ENCODE results near the gene PAEP.
"Not testable (repeated sequence)": the region's sequence is repeated elsewhere in the genome, so short reads cannot be mapped to it uniquely, and the experiment has no call there.

PAEP gene

DNA sequence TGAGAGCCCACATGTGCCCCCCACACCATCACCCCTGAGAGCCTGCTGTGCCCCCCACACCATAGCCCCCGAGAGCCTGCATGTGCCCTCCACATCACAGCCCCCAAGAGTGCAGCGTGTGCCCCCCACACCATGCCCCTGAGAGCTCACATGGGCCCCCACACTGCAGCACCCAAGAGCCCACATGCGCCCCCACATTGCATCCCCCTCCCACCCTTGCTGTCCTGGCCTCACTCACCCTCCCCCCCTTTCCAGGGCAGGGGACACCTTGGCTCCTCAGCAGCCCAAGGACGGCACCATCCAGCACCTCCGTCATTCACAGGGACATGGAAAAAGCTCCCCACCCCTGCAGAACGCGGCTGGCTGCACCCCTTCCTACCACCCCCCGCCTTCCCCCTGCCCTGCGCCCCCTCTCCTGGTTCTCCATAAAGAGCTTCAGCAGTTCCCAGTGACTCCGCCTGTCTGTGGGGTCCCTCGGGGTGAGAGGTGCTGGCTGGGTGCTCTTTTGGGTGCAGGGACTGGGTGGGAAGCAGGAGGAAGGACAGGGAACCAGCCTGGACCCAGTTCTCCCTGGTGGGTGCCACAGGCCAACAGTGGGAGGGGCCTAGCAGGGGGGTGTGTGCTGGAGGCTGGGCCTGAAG lies 35.3 kb upstream of the PAEP start:
- no peak for DNase-seq

DNA sequence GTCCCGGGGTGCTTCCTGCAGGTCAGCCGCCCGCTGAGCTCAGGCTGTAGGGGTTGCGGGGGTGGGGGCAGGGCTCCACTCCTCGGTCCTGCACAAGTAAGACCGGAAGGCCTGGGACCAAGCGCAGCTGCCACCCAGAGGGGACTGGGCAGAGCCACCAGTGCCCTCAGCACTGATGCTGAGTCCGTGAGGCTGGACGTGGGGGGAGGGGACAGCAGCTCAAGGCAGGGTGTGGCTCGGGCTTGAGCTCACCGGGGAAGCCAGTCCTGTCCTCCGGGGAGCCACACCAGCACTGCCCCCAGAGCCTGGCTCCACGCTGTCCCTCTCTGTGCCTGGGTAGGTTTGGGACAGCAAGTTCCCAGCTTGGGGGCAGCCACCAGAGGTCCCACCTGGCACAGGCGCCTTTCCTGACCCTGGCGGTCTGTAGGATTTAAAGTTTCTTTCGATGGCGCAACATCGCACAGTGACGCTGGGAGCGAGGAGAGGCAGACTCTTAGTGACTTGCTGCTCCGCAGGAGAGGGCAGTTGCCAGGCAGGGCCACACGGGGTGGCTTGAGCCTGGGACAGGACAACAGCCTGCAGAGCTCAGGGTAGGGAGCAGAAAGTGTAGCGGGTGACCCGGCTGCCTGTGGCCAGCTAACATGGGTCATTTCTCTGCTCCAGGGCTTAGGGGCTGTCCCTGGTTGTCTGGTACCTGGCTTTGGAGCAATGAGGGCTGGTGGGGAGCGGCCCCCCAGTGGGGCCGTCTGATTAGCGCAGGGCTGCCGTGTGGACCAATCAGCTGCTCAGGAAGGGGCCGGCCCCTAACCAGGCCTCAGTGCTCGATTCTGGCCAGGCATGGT lies 34.6 kb upstream of the PAEP start:
- DNase-seq = no peak

DNA sequence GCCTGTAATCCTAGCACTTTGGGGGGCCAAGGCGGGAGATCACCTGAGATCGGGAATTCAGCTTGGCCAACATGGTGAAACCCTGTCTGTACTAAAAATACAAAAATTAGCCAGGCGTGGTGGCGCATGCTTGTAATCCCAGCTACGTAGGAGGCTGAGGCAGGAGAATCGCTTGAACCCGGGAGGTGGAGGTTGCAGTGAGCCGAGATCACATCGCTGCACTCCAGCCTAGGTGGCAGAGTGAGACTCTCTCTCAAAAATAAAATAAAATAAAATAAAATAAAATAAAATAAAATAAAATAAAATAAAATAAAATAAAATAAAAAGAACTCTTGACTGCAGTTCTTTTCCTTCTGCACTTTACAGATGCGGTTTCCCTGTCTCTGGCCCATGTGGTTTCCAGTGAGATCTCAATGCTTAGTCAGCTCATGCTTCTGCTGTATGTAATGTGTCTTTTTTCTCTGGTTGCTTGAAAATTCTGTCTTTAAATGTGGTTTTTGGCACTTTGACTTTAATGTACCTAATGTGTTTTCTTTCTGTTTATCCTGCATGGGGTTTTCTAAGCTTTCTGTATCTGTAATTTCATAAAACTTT lies 32.6 kb upstream of the PAEP start:
- not testable (repeated sequence) for DNase-seq

- no peak for DNase-seq
Observed at GRCh38 chr9:135530146-135530545, 31.4 kb upstream of the PAEP start.

DNA sequence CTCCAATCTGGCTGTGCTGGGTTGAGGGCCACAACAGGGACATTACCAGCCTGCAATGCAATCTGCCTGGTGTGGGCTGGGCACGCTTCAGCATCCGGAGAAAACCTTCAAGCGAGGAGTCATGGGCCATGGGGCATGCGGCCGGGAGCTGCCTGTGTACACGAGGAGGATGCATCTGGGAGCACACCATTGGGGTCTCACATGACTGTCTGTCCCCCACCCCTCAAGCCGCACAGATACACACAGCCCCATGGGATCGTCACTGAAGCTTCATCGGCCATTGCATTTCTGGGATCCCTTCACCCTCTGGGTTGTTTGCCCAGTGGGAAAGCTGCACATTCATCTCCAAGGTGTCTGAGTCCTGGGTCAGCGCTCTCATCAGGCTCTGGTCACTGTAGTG lies 30.5 kb upstream of the PAEP start:
- DNase-seq = no peak

GRCh38 chr9:135533113-135533512 lies 28.4 kb upstream of the PAEP start:
- no peak for DNase-seq

- no peak for DNase-seq
Observed at GRCh38 chr9:135533674-135534073, 27.9 kb upstream of the PAEP start.

- not testable (repeated sequence) for DNase-seq
Observed at GRCh38 chr9:135534192-135534711, 27.3 kb upstream of the PAEP start.

- DNase-seq = not testable (repeated sequence)
Observed at GRCh38 chr9:135534826-135535225, 26.7 kb upstream of the PAEP start.

- not testable (repeated sequence) for DNase-seq
Observed at GRCh38 chr9:135535631-135536030, 25.9 kb upstream of the PAEP start.

DNA sequence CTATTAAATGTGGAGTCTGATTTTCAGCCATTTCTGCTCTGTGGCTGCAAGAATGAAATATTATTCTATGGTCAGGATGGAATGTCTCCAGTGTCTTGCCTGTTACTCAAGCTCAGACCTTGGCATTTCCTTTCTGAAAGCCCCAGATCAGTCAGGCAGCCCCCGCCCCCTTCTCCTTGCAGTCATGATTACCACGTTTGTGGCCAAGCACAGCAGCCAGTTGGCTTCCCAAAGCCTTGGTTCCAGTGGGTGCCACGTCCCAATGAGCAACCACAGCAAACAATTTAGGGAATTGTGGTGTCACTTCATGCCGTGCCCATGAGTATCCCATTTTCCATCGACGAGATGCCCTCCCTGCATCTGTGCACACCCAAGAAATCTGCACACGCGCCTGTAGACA lies 25.3 kb upstream of the PAEP start:
- DNase-seq = no peak

GRCh38 chr9:135543262-135543894 lies 18.2 kb upstream of the PAEP start:
- not testable (repeated sequence) for DNase-seq

GRCh38 chr9:135544981-135545635 lies 16.4 kb upstream of the PAEP start:
- no peak for DNase-seq

DNA sequence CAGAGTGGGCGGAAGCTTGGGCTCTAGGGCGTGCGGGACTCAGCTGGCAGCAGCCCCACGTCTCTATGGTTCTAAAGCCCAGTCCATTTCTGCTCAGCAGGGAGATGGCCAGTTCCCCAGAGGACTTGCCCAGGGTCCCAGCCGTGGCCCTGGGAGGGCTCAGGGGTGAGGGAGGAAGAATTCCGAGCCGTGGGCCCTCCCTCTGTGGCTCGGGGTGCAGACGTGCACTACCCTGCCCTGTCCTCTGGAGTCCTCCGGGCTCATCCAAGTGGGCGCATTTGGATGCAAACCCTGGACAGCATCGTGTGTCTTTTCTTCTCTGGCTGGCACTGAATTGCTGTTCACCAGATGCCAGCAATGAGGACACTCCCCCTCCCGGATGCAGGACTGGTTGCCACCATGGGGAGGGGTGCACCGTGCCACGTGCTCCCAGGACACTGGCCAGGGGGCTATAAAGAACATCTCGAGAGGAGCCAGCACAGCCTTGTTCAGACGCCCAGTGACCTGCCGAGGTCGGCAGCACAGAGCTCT lies 15.8 kb upstream of the PAEP start, which contains the start of gene OBP2A:
Gene OBP2A, plus strand, starts transcription at position 481 of the 531 bp plus-strand sequence. CDS start 55 bp downstream, outside the sequence.
- not testable (repeated sequence) for DNase-seq

GRCh38 chr9:135546792-135547617 lies 14.6 kb upstream of the PAEP start:
- DNase-seq = not testable (repeated sequence)

DNA sequence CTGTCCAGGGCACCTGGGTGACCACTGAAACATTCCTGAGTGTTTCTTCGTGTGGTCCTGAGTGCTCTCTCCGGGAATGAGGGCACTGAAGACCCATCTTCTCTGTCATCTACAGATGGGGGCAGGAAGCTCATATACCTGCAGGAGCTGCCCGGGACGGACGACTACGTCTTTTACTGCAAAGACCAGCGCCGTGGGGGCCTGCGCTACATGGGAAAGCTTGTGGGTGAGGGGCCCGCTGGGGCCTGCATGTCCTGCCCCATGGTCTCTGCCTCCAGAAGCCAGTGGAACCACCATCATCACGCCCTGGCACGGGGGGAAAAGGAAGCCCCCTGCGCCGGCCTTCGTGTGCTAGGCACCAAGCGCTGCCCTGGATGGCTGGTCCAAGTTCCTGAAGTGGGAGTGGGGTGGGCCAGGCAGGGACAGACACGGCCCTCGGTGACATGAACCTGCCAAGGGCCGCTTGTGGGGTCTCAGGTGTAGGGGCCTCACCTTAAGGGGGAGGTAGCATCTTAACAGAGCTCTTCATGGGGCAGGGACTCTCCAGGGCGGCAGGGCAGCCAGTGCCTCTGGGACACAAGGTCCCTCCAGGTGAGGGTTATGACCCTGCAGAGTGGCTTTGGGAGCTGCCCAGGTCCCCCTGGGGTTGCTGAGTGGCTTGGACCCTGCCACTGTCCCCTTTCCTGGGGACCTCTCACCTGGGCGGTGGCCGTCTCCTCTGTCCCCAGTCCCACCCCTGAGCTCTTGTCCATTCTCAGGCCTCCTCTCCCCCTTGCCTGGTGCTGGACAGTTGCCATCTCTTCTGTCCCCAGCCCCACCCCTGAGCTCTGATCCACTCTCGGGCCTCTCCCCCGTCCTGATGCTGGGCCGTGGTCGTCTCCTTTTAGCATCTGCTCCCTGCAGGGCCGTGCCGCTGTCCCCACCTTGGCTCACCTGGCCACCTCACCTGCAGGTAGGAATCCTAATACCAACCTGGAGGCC lies 13.5 kb upstream of the PAEP start:
- DNase-seq = no peak

DNA sequence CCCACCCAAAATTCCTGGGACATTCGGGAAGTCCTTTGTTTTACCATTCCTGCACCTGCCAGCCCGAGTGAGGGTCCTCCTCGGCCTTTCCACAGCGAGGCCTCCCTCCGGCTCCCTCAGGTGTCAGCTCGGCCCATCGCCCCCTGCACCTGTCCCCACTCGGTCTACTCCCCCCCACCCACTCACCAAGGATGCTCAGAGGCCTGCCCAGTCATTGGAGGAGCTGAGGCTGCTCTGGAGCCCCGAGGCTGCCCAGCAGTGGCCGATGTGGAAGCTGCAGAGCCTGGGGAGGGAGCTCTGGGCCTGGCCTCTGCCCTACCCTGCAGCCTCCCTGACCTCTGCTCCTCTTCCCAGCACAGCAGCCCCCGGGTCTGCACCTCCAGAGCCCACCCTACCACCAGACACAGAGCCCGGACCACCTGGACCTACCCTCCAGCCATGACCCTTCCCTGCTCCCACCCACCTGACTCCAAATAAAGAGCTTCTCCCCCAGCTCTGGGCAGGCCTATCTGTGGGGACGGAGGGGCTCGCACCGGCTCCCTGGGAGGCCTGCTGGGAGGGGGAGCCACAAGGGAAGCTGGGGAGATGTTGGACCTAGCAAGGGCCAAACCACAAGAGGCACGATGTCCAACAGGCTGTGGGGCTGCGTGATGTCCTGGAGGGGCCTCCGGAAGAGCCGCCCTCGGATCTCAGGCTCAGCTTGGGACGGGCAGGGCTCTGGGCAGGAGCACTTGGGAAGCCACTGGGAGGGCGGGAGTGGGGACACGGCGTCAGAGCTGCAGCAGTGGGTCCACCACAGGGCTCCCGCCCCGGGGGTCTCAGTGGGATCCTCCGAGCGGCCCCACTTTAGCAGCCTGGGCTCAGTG lies 11.8 kb upstream of the PAEP start:
- not testable (repeated sequence) for DNase-seq

- DNase-seq = no peak
Observed at GRCh38 chr9:135550344-135550918, 11.1 kb upstream of the PAEP start.

GRCh38 chr9:135551031-135551430 lies 10.5 kb upstream of the PAEP start:
- no peak for DNase-seq

All from NCI-H446 (cell line).